ENCODE results near the gene HGFAC.

DNA sequence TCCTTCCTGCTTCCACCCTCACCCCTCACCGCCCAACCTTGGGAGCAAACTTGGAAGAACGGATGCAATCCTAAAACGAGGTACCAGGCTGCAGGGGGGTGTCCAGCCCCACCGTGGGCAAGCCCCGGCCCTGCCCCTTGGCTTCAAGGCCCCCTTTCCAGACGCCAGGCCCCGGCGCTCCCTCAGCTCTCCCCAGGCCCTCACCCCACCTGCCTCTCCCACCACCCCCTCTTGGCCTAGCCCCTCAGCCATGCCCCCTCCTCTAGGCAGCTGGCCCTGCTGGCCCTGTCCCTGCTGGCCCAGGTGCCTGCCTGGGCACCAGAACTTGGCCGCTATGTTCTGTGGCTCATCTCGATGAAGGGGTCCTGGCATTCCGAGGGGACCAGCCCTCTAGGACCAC lies 56.6 kb downstream of the HGFAC start:
- TF ChIP-seq, protein P1, sequence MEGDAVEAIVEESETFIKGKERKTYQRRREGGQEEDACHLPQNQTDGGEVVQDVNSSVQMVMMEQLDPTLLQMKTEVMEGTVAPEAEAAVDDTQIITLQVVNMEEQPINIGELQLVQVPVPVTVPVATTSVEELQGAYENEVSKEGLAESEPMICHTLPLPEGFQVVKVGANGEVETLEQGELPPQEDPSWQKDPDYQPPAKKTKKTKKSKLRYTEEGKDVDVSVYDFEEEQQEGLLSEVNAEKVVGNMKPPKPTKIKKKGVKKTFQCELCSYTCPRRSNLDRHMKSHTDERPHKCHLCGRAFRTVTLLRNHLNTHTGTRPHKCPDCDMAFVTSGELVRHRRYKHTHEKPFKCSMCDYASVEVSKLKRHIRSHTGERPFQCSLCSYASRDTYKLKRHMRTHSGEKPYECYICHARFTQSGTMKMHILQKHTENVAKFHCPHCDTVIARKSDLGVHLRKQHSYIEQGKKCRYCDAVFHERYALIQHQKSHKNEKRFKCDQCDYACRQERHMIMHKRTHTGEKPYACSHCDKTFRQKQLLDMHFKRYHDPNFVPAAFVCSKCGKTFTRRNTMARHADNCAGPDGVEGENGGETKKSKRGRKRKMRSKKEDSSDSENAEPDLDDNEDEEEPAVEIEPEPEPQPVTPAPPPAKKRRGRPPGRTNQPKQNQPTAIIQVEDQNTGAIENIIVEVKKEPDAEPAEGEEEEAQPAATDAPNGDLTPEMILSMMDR (IDR thresholded peaks at IDR 0.05), result no peak
- no peak for TF ChIP-seq POLR2A (IDR thresholded peaks at IDR 0.05)

Data from ovary (tissue), 3 donors.